ENCODE data around the gene PFDN1.

PFDN1 gene

GRCh38 chr5:140259500-140259899 is 43.4 kb downstream of the PFDN1 start:
- Histone ChIP-seq H3K27ac (replicated peaks) (no peak overlapping the region), H3K27me3 (ENCODE audit: insufficient read depth, poor library complexity, severe bottlenecking) (no peaks in the 10 kb centered on the region), H3K4me3 (replicated peaks; ENCODE audit: insufficient read depth, low read length) (no peak overlapping the region)
- TF ChIP-seq, protein P1, sequence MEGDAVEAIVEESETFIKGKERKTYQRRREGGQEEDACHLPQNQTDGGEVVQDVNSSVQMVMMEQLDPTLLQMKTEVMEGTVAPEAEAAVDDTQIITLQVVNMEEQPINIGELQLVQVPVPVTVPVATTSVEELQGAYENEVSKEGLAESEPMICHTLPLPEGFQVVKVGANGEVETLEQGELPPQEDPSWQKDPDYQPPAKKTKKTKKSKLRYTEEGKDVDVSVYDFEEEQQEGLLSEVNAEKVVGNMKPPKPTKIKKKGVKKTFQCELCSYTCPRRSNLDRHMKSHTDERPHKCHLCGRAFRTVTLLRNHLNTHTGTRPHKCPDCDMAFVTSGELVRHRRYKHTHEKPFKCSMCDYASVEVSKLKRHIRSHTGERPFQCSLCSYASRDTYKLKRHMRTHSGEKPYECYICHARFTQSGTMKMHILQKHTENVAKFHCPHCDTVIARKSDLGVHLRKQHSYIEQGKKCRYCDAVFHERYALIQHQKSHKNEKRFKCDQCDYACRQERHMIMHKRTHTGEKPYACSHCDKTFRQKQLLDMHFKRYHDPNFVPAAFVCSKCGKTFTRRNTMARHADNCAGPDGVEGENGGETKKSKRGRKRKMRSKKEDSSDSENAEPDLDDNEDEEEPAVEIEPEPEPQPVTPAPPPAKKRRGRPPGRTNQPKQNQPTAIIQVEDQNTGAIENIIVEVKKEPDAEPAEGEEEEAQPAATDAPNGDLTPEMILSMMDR (IDR thresholded peaks at IDR 0.05; ENCODE audit: insufficient read depth, low read length) = no peak
- TF ChIP-seq GABPA (IDR thresholded peaks at IDR 0.05; ENCODE audit: low read depth) = no peak
- TF ChIP-seq, protein P2, sequence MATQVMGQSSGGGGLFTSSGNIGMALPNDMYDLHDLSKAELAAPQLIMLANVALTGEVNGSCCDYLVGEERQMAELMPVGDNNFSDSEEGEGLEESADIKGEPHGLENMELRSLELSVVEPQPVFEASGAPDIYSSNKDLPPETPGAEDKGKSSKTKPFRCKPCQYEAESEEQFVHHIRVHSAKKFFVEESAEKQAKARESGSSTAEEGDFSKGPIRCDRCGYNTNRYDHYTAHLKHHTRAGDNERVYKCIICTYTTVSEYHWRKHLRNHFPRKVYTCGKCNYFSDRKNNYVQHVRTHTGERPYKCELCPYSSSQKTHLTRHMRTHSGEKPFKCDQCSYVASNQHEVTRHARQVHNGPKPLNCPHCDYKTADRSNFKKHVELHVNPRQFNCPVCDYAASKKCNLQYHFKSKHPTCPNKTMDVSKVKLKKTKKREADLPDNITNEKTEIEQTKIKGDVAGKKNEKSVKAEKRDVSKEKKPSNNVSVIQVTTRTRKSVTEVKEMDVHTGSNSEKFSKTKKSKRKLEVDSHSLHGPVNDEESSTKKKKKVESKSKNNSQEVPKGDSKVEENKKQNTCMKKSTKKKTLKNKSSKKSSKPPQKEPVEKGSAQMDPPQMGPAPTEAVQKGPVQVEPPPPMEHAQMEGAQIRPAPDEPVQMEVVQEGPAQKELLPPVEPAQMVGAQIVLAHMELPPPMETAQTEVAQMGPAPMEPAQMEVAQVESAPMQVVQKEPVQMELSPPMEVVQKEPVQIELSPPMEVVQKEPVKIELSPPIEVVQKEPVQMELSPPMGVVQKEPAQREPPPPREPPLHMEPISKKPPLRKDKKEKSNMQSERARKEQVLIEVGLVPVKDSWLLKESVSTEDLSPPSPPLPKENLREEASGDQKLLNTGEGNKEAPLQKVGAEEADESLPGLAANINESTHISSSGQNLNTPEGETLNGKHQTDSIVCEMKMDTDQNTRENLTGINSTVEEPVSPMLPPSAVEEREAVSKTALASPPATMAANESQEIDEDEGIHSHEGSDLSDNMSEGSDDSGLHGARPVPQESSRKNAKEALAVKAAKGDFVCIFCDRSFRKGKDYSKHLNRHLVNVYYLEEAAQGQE (IDR thresholded peaks at IDR 0.05; ENCODE audit: insufficient replicate concordance, low read depth) = no peak
- TF ChIP-seq POLR2AphosphoS5 (IDR thresholded peaks at IDR 0.05; ENCODE audit: low read depth) = no peak
- no peak for TF ChIP-seq SPI1 (IDR thresholded peaks at IDR 0.05; ENCODE audit: borderline replicate concordance, low read depth)
- no peak for DNase-seq (ENCODE audit: low read depth in 1 of 2, low spot score in 1 of 2)

DNA sequence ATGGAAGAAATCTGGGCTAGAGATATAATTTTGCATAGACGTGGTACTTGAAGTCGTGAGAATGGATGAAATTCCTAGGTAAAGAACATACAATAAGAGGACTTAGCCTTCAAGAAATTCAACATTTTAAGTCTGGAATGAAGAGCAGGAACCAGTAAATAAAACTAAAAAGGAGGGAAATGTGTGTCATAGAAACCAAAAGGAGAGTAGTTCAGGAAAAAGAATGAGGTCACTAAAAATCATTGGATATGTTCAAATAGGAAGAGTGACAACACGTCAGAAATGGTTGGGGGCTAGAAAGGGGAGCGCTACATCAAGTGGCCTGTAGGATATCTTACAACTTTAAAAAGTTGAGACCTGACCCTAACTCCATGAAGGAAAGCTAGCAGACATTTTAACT is 44.0 kb downstream of the PFDN1 start:
- Histone ChIP-seq H3K27ac (replicated peaks) (no peak overlapping the region), H3K4me3 (replicated peaks; ENCODE audit: insufficient read depth, low read length) (no peak overlapping the region), H3K27me3 (ENCODE audit: insufficient read depth, poor library complexity, severe bottlenecking) (no peaks in the 10 kb centered on the region)
- no peak for DNase-seq (ENCODE audit: low read depth in 1 of 2, low spot score in 1 of 2)
- TF ChIP-seq SPI1 (IDR thresholded peaks at IDR 0.05; ENCODE audit: borderline replicate concordance, low read depth) (no peak), GABPA (IDR thresholded peaks at IDR 0.05; ENCODE audit: low read depth) (no peak)

DNA sequence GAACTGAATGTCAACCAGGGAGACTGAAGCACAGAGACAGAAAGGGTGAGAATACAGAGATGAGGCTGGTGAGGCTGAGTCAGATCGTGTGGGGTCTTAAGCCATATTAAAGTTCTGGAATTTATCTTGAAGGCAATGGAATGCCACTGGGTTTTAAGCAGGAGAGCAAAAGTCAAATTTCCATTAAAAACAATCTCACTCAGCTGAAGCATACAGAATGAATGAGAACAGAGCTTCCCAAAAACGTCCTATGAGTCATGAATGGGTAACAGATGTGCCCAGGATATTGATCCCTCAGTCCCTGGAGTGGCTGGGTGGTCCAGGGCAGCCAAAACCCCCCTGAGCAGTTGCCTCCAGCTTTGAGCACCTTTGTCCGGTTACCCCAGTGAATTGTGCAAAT is 44.9 kb downstream of the PFDN1 start:
- TF ChIP-seq SPI1 (IDR thresholded peaks at IDR 0.05; ENCODE audit: borderline replicate concordance, low read depth) (no peak), POLR2AphosphoS5 (IDR thresholded peaks at IDR 0.05; ENCODE audit: low read depth) (no peak), GABPA (IDR thresholded peaks at IDR 0.05; ENCODE audit: low read depth) (no peak)
- TF ChIP-seq, protein P1 (IDR thresholded peaks at IDR 0.05; ENCODE audit: insufficient read depth, low read length) = no peak
- TF ChIP-seq, protein P2 (IDR thresholded peaks at IDR 0.05; ENCODE audit: insufficient replicate concordance, low read depth) = no peak
- no peaks in the 10 kb centered on the region for H3K27me3 ChIP-seq (ENCODE audit: insufficient read depth, poor library complexity, severe bottlenecking)
- no peak for DNase-seq (ENCODE audit: low read depth in 1 of 2, low spot score in 1 of 2)
- H3K27ac ChIP-seq (replicated peaks) = no peak overlapping the region
- H3K4me3 ChIP-seq (replicated peaks; ENCODE audit: insufficient read depth, low read length) = no peak overlapping the region

DNA sequence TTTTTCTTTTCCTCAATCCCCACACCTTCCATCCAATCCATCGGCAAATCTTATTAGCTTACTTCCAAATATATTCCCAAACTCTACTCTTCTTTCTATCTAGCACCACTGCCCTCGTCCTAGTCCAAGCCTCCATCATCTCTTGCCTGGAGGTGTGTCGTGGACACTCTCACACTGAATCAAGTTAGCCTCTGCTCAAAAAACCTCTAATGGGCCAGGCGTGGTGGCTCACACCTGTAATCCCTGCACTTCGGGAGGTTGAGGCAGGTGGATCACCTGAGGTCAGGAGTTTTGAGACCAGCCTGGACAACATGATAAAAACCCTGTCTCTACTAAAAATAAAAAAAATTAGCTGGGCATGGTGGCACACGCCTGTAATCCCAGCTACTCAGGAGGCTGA is 46.2 kb downstream of the PFDN1 start:
- H3K27me3 ChIP-seq (ENCODE audit: insufficient read depth, poor library complexity, severe bottlenecking) = no peaks in the 10 kb centered on the region
- no peak overlapping the region for H3K4me3 ChIP-seq (replicated peaks; ENCODE audit: insufficient read depth, low read length)
- H3K27ac ChIP-seq (replicated peaks) = no peak overlapping the region
- DNase-seq (ENCODE audit: low read depth in 1 of 2, low spot score in 1 of 2) = no peak
- TF ChIP-seq, protein P1 (IDR thresholded peaks at IDR 0.05; ENCODE audit: insufficient read depth, low read length) = no peak
- TF ChIP-seq, protein P2 (IDR thresholded peaks at IDR 0.05; ENCODE audit: insufficient replicate concordance, low read depth) = no peak
- TF ChIP-seq GABPA (IDR thresholded peaks at IDR 0.05; ENCODE audit: low read depth) = no peak
- TF ChIP-seq POLR2AphosphoS5 (IDR thresholded peaks at IDR 0.05; ENCODE audit: low read depth) = no peak
- TF ChIP-seq SPI1 (IDR thresholded peaks at IDR 0.05; ENCODE audit: borderline replicate concordance, low read depth) = no peak

Measured in HL-60 (cell line).